Smooth muscle cell of the umbilical artery (primary cell): Measurements from ENCODE around the gene PEX14. TPM values are rescaled to one million over a fixed set of nuclear protein-coding genes. Genes with fewer than 3 reads are reported as not detected.

Source experiments
- total RNA-seq: library from RNA; depleted of rRNA; stranded (reverse); fragments of >200 nt; gene quantifications from 2 replicates; pipeline ENCODE4 v1.2.3, GENCODE V29; 2014

The PEX14 gene
- 11.0 and 18.0 TPM in 2 replicates for total RNA-seq

DNA sequence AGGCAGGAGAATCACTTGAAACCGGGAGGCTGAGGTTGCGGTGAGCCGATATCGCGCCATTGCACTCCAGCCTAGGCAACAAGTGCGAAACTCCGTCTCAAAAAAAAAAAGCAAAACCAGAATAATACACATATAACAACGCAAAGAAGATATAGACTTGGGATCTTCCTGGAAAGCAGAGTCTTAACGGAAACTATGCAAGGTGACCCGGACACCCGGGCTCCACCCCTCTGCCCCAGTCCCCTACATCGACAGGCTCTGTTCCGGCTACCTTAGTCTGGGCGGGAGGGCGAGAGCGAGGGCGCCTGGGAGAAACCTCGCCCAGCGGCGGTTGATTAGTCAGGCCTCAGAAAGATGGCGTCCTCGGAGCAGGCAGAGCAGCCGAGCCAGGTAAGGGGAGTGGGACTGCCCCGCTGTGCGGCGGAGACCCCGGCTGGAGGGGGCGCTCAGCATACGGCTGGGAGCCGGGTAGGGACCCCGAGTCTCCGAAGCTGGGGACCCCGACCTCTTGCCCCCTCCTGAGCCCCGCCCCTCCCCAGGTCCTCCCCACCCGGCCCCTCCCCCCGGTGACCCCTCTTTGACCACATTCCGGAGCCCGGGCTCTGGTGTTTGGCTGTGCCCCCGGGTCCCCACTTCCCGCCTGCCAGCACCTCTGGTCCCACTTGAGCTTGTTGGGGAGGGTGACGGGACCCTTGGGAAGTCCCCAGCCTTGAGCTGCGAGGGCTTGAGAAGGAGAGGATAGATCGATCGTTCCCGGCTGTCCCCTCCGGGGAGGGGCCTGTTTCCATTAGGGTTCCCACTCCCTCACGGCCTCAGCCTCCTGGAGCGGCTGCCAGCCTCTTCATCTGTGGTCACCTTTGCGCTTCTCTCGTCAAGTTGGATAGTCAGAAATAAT is at the start of gene PEX14:
PEX14 (plus strand) TSS at position 338 of the 895 bp plus-strand sequence; CDS start at position 355, 17 bp downstream.

DNA sequence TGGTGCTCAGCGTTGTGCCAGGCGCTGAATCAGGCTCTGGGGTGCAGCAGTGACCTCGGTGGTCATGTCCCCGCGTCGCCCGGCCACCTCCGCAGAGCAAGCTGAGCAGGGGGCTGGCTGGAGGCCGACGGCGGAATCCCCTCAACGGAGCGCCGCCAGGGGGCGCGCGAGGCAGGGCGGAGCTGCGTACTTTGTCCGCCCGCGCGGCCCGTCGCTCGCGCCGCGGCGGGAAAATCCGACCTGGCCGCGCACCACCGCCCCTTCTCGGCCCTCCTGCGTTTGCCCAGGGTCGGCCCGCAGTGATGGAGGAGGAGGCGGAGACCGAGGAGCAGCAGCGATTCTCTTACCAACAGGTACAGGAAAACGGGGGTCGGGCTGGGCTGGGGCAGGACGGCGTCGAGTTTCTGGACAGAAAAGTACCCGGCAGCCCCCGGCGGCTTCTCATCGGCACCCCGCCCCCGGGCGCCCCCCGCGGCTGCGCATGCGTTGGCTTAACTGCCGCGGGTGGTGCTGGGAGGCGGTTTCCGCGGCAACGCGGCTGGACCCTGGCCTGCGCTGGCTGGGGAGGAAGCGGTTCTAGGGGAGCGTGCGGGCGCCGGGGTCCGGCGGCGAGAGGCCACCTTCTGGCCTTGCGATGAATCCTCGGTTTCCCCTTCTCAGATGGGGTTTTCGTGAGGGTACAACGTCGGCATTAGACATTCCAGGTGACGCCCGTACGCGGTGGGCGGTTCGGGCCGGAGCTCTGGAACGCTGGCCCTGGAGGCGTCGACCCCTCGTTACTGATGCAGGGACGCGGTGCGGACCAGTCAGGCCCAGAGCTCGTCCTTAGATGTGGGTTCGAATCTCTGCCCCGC is 44.3 kb upstream of the PEX14 start, which contains the start of gene CENPS:
CENPS (plus strand) TSS at position 218 of the 854 bp plus-strand sequence; CDS start at position 303, 85 bp downstream.

GRCh38 chr1:10449751-10450150 is 25.0 kb upstream of the PEX14 start, which contains the start of gene CORT:
Gene CORT (plus strand): TSS chr1:10450031. CDS start chr1:10450224, 193 bp downstream.

GRCh38 chr1:10472220-10473144 is 2.3 kb upstream of the PEX14 start, which contains the start of gene DFFA:
Gene DFFA (minus strand): TSS chr1:10472529. CDS start chr1:10472458, 71 bp downstream.

Other genes with a start within 250 kb of the PEX14 start
- 31.8 and 168 TPM in 2 replicates for gene PGD, start 75.9 kb upstream of the PEX14 start, total RNA-seq
- gene CENPS, start 44.5 kb upstream of the PEX14 start, total RNA-seq = 10.1 and 10.3 TPM in 2 replicates
- 0.18 TPM in 1 of 2 replicates, not detected in the other for gene CORT, start 24.9 kb upstream of the PEX14 start, total RNA-seq
- 36.8 and 48.4 TPM in 2 replicates for gene DFFA, start 2.4 kb upstream of the PEX14 start, total RNA-seq